ENCODE data around the gene GRAP2. TPM values are rescaled to one million over a fixed set of nuclear protein-coding genes. Genes with fewer than 3 reads are reported as not detected.

GRAP2 gene
- total and polyA plus RNA-seq, 2 experiments from 2014 or later: 0.42 TPM; not detected in 1

DNA sequence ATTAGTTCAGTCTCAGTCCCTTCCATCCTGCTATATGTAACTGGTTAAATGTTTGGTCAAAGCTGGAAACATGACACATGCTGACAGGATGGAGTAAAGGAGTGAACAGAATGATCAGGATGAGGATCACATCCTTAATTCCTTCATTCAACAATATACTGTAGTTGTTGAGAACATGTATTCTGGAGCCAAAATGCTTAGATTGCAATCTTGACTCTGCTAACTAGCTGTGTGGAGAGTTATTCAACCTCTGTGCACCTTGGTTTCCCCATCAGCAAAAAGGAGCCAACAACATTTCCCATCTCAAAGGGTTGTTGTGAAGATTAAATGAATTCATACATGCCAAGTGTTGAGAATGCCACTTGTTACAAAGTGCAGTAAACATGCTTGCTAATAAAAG lies 20.2 kb upstream of the GRAP2 start (continued):
- TF ChIP-seq, protein P1, sequence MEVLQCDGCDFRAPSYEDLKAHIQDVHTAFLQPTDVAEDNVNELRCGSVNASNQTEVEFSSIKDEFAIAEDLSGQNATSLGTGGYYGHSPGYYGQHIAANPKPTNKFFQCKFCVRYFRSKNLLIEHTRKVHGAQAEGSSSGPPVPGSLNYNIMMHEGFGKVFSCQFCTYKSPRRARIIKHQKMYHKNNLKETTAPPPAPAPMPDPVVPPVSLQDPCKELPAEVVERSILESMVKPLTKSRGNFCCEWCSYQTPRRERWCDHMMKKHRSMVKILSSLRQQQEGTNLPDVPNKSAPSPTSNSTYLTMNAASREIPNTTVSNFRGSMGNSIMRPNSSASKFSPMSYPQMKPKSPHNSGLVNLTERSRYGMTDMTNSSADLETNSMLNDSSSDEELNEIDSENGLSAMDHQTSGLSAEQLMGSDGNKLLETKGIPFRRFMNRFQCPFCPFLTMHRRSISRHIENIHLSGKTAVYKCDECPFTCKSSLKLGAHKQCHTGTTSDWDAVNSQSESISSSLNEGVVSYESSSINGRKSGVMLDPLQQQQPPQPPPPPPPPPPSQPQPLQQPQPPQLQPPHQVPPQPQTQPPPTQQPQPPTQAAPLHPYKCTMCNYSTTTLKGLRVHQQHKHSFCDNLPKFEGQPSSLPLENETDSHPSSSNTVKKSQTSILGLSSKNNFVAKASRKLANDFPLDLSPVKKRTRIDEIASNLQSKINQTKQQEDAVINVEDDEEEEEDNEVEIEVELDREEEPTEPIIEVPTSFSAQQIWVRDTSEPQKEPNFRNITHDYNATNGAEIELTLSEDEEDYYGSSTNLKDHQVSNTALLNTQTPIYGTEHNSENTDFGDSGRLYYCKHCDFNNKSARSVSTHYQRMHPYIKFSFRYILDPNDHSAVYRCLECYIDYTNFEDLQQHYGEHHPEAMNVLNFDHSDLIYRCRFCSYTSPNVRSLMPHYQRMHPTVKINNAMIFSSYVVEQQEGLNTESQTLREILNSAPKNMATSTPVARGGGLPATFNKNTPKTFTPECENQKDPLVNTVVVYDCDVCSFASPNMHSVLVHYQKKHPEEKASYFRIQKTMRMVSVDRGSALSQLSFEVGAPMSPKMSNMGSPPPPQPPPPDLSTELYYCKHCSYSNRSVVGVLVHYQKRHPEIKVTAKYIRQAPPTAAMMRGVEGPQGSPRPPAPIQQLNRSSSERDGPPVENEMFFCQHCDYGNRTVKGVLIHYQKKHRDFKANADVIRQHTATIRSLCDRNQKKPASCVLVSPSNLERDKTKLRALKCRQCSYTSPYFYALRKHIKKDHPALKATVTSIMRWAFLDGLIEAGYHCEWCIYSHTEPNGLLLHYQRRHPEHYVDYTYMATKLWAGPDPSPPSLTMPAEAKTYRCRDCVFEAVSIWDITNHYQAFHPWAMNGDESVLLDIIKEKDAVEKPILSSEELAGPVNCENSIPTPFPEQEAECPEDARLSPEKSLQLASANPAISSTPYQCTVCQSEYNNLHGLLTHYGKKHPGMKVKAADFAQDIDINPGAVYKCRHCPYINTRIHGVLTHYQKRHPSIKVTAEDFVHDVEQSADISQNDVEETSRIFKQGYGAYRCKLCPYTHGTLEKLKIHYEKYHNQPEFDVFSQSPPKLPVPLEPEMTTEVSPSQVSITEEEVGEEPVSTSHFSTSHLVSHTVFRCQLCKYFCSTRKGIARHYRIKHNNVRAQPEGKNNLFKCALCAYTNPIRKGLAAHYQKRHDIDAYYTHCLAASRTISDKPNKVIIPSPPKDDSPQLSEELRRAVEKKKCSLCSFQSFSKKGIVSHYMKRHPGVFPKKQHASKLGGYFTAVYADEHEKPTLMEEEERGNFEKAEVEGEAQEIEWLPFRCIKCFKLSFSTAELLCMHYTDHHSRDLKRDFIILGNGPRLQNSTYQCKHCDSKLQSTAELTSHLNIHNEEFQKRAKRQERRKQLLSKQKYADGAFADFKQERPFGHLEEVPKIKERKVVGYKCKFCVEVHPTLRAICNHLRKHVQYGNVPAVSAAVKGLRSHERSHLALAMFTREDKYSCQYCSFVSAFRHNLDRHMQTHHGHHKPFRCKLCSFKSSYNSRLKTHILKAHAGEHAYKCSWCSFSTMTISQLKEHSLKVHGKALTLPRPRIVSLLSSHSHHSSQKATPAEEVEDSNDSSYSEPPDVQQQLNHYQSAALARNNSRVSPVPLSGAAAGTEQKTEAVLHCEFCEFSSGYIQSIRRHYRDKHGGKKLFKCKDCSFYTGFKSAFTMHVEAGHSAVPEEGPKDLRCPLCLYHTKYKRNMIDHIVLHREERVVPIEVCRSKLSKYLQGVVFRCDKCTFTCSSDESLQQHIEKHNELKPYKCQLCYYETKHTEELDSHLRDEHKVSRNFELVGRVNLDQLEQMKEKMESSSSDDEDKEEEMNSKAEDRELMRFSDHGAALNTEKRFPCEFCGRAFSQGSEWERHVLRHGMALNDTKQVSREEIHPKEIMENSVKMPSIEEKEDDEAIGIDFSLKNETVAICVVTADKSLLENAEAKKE (CRISPR knock-in tag; IDR thresholded peaks at IDR 0.05): no peak
- no peak for TF ChIP-seq STAT1 (IDR thresholded peaks at IDR 0.05; ENCODE audit: unreplicated experiment)
- TF ChIP-seq POLR2AphosphoS5 (IDR thresholded peaks at IDR 0.05; ENCODE audit: low read depth): no peak
- TF ChIP-seq ZNF331 (CRISPR knock-in tag; IDR thresholded peaks at IDR 0.05; ENCODE audit: low read depth): no peak
- TF ChIP-seq, protein P2, sequence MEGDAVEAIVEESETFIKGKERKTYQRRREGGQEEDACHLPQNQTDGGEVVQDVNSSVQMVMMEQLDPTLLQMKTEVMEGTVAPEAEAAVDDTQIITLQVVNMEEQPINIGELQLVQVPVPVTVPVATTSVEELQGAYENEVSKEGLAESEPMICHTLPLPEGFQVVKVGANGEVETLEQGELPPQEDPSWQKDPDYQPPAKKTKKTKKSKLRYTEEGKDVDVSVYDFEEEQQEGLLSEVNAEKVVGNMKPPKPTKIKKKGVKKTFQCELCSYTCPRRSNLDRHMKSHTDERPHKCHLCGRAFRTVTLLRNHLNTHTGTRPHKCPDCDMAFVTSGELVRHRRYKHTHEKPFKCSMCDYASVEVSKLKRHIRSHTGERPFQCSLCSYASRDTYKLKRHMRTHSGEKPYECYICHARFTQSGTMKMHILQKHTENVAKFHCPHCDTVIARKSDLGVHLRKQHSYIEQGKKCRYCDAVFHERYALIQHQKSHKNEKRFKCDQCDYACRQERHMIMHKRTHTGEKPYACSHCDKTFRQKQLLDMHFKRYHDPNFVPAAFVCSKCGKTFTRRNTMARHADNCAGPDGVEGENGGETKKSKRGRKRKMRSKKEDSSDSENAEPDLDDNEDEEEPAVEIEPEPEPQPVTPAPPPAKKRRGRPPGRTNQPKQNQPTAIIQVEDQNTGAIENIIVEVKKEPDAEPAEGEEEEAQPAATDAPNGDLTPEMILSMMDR (conservative IDR thresholded peaks at IDR 0.05; ENCODE audit: low read depth in 2 of 2): no peak

DNA sequence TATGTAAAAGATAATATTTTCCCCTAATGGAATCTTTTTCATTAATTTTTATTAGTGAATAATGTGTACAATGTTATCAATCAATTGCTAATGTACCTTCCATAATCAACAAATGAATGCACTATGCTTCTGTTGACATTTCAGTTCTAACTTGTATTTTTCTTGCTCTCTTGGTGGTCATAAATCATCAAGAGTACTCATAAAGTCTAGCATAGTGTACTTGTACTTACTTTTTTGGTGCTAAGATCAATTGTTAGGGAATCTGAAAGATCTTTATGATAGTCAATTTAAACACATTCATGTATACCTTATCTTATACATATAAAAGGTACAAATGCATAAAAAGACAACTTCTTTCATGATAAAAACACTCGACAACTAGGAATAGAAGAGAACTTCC lies 17.8 kb upstream of the GRAP2 start:
- H3K27me3 ChIP-seq (ENCODE audit: insufficient read depth): no peaks in the 10 kb centered on the region
- TF ChIP-seq EZH2 (IDR thresholded peaks at IDR 0.05; ENCODE audit: low read depth, unreplicated experiment) (no peak), NANOG (IDR thresholded peaks at IDR 0.05; ENCODE audit: borderline replicate concordance) (no peak)
- TF ChIP-seq, protein P1 (CRISPR knock-in tag; IDR thresholded peaks at IDR 0.05): no peak
- Mint-ChIP-seq H3K4me3 (no peak overlapping the region), H3K9me3 (no peaks in the 10 kb centered on the region), H3K27ac (no peak overlapping the region), H3K4me1 (no peaks in the 10 kb centered on the region), H3K36me3 (ENCODE audit: low read depth) (no peaks in the 10 kb centered on the region), H3K27me3 (ENCODE audit: insufficient read depth, low read depth, poor library complexity) (peaks cover 3% of the 10 kb centered on the region)
- H3K4me1 ChIP-seq (ENCODE audit: insufficient read depth): no peaks in the 10 kb centered on the region
- H3K9me2 ChIP-seq (ENCODE audit: insufficient read depth): no peaks in the 10 kb centered on the region
- H3K4me3 ChIP-seq: no peak overlapping the region
- no peaks in the 10 kb centered on the region for H3K36me3 ChIP-seq (ENCODE audit: insufficient read depth)
- H3F3A ChIP-seq (replicated peaks; ENCODE audit: low read depth): no peaks in the 10 kb centered on the region
- H3K27ac ChIP-seq (ENCODE audit: low read depth): no peak overlapping the region
- no peaks in the 10 kb centered on the region for H4K20me1 ChIP-seq (replicated peaks; ENCODE audit: insufficient read depth)
- no peak overlapping the region for H3K4me2 ChIP-seq
- no peaks in the 10 kb centered on the region for H3K79me2 ChIP-seq (replicated peaks; ENCODE audit: insufficient read depth)
- ATAC-seq (no peak), DNase-seq (ENCODE audit: low spot score) (no peak)
- no peak overlapping the region for H2AFZ ChIP-seq
